ENCODE results near the gene TMED3.

TMED3 gene

GRCh38 chr15:79366691-79367090 lies 55.8 kb downstream of the TMED3 start:
- no peak for DNase-seq (ENCODE audit: low read depth, low spot score)
- in situ Hi-C loops (cut with HindIII; ENCODE audit: low sequenced_read_pairs), result no loop called here
- no peak for TF ChIP-seq CTCF (IDR thresholded peaks at IDR 0.05; ENCODE audit: low read depth, low read length)

DNA sequence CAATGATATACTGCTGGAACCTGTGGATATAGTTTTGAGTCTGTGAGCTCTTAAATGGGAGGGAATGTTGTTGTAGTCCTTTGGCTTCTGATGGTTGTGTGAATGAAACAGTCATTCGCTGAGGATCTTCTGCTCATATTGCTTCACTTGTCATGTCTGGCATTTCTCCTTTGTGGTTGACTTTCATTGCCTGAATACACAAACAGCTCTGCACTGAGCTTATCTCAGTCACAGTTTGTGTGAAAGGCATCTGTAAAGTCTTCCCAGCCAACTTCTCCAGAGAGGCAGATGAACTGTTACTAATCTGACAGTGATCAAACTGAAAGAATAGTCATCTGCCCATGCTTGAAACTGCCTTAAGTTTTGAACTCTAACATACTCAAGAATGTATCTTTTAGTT lies 59.8 kb downstream of the TMED3 start:
- in situ Hi-C loops (cut with HindIII; ENCODE audit: low sequenced_read_pairs), result no loop called here
- no peak overlapping the region for H3K4me3 ChIP-seq (ENCODE audit: low read depth, low read length)
- DNase-seq (ENCODE audit: low read depth, low spot score), result peak; percentile 12
- TF ChIP-seq CTCF (IDR thresholded peaks at IDR 0.05; ENCODE audit: low read depth, low read length), result no peak

More at GRCh38 chr15:79366691-79367090, 55.8 kb downstream of the TMED3 start:
- H3K4me3 ChIP-seq (ENCODE audit: low read depth, low read length), result no peak overlapping the region

- H3K4me3 ChIP-seq (ENCODE audit: low read depth, low read length), result no peak overlapping the region
- no peak for TF ChIP-seq CTCF (IDR thresholded peaks at IDR 0.05; ENCODE audit: low read depth, low read length)
- in situ Hi-C loops (cut with HindIII; ENCODE audit: low sequenced_read_pairs), result no loop called here
- DNase-seq (ENCODE audit: low read depth, low spot score), result no peak
These were observed 60.7 kb downstream of the TMED3 start for GRCh38 chr15:79371591-79371990.

DNA sequence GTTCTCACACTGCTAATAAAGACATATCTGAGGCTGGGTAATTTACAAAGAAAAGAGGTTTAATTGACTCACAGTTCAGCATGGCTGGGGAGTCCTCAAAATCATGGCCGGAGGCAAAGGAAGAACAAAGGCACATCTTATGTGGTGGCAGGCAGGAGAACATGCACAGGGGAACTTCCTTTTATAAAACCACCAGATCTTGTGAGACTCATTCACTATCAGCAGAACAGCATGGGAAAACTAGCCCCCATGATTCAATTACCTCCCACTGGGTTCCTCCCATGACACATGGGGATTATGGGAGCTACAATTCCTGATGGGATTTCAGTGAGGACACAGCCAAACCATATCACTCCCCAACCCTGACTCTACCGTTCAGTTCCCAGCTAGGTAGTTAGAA lies 61.5 kb downstream of the TMED3 start:
- H3K4me3 ChIP-seq (ENCODE audit: low read depth, low read length), result no peak overlapping the region
- no peak for DNase-seq (ENCODE audit: low read depth, low spot score)
- in situ Hi-C loops (cut with HindIII; ENCODE audit: low sequenced_read_pairs), result no loop called here
- TF ChIP-seq CTCF (IDR thresholded peaks at IDR 0.05; ENCODE audit: low read depth, low read length), result no peak

Data from astrocyte of the spinal cord (primary cell).